Peyer's patch (tissue), 4 donors: ENCODE data around the gene ISLR. TPM values are rescaled to one million over a fixed set of nuclear protein-coding genes. Genes with fewer than 3 reads are reported as not detected.

ENCODE experiments used
- DNase-seq, 3 donors: peaks; one replicate each; pipeline ENCODE4 v3.0.0-alpha.2; 2017 to 2019
- H3K27ac ChIP-seq, 4 donors: fragments of 200-600 bp; sonication (generic); one replicate each; pipeline ENCODE4 v1.5.1; 2016 to 2019
- H3K27me3 ChIP-seq, 2 donors: fragments of 200-600 bp; sonication (generic); one replicate each; pipeline ENCODE4 v1.5.1; 2019
- H3K36me3 ChIP-seq, 3 donors: fragments of 200-600 bp; sonication (generic); one replicate each; pipeline ENCODE4 v1.5.1; 2016 to 2019
- H3K4me1 ChIP-seq, 4 donors: fragments of 200-600 bp; sonication (generic); one replicate each; pipeline ENCODE4 v1.5.1; 2016 to 2019
- H3K4me3 ChIP-seq, 4 donors: fragments of 200-600 bp; sonication (generic); 1 replicate in 3 of 4; 2 replicates in 1 of 4; pipeline ENCODE4 v1.5.1; 2016 to 2019; ENCODE audit warnings: mild to moderate bottlenecking in 1 of 4
- H3K9me3 ChIP-seq, 4 donors: fragments of 200-600 bp; sonication (generic); one replicate each; pipeline ENCODE4 v1.5.1; 2016 to 2019; ENCODE audit warnings: mild to moderate bottlenecking in 1 of 4
- CTCF ChIP-seq, 6 experiments: fragments of 450-650 bp in 4 of 6; fragments of 200-600 bp in 2 of 6; sonication (generic) in 1 of 6; IDR thresholded peaks; one replicate each; pipeline ENCODE4 v1.5.1; 2017 to 2019; ENCODE audit warnings: antibody characterized with exemption in 6 of 6, mild to moderate bottlenecking in 3 of 6, moderate library complexity in 1 of 6
- POLR2A ChIP-seq, 2 donors: fragments of 450-650 bp; IDR thresholded peaks; one replicate each; pipeline ENCODE4 v1.5.1; 2017; ENCODE audit warnings: antibody characterized with exemption in 2 of 2, mild to moderate bottlenecking in 2 of 2, moderate library complexity in 2 of 2
- total RNA-seq, 4 donors: library from RNA; depleted of rRNA; stranded (reverse); fragments of >200 nt; gene quantifications; one replicate each; pipeline ENCODE4 v1.1.0, GENCODE V29; 2016

ISLR gene
- total RNA-seq, 4 donors from 2014 or later, result 6.3 to 22.8 (median 17.5) TPM

GRCh38 chr15:74176262-74177214 lies 3.0 kb downstream of the ISLR start:
- Histone ChIP-seq H3K27ac (no peak overlapping the region), H3K4me1 (peaks cover 0 to 17% (median 0%) of the 10 kb centered on the region in 4 donors), H3K9me3 (no peaks in the 10 kb centered on the region), H3K27me3 (no peaks in the 10 kb centered on the region), H3K4me3 (no peak overlapping the region), H3K36me3 (no peaks in the 10 kb centered on the region)
- no peak for TF ChIP-seq CTCF (IDR thresholded peaks at IDR 0.05)
- no peak for TF ChIP-seq POLR2A (IDR thresholded peaks at IDR 0.05)
- peak in 2 of 3 donors; percentile 23 to 39 for DNase-seq

- DNase-seq, result peak in 1 of 3 donors; percentile 31
- no peak for TF ChIP-seq CTCF (IDR thresholded peaks at IDR 0.05)
- Histone ChIP-seq H3K27me3 (no peaks in the 10 kb centered on the region), H3K4me3 (no peak overlapping the region), H3K9me3 (no peaks in the 10 kb centered on the region), H3K4me1 (peaks cover 0 to 14% (median 0%) of the 10 kb centered on the region in 4 donors), H3K36me3 (no peaks in the 10 kb centered on the region), H3K27ac (peak overlapping the region in 2 of 4 donors; percentile 10 to 30)
These were observed 5.0 kb downstream of the ISLR start for GRCh38 chr15:74178326-74179100.

- no peak for TF ChIP-seq CTCF (IDR thresholded peaks at IDR 0.05)
- TF ChIP-seq POLR2A (IDR thresholded peaks at IDR 0.05), result no peak
- H3K4me3 ChIP-seq, result no peak overlapping the region
- peaks cover 0 to 14% (median 0%) of the 10 kb centered on the region in 4 donors for H3K4me1 ChIP-seq
- no peaks in the 10 kb centered on the region for H3K36me3 ChIP-seq
- DNase-seq, result peak; percentile 19 to 52 (median 50)
- no peaks in the 10 kb centered on the region for H3K27me3 ChIP-seq
- peak overlapping the region in 2 of 4 donors; percentile 10 to 30 for H3K27ac ChIP-seq
- H3K9me3 ChIP-seq, result no peaks in the 10 kb centered on the region
These were observed 5.8 kb downstream of the ISLR start for GRCh38 chr15:74179101-74179841.

GRCh38 chr15:74179983-74180880 lies 6.7 kb downstream of the ISLR start:
- Histone ChIP-seq H3K36me3 (no peaks in the 10 kb centered on the region), H3K9me3 (no peaks in the 10 kb centered on the region), H3K4me1 (peaks cover 0 to 6% (median 0%) of the 10 kb centered on the region in 4 donors), H3K27me3 (no peaks in the 10 kb centered on the region), H3K27ac (peak overlapping the region in 2 of 4 donors; percentile 3 to 10), H3K4me3 (no peak overlapping the region)
- DNase-seq, result peak in 1 of 3 donors; percentile 30
- no peak for TF ChIP-seq POLR2A (IDR thresholded peaks at IDR 0.05)
- TF ChIP-seq CTCF (IDR thresholded peaks at IDR 0.05), result no peak
